Measurements from ENCODE around the gene CHTF18.

The CHTF18 gene

GRCh38 chr16:776824-777223, 11.6 kb upstream of the CHTF18 start:
- DNase-seq, result no peak

GRCh38 chr16:777826-778225, 10.6 kb upstream of the CHTF18 start:
- DNase-seq, result no peak

- DNase-seq, result no peak
These were observed 10.0 kb upstream of the CHTF18 start for GRCh38 chr16:778447-778846.

- no peak for DNase-seq
These were observed 9.4 kb upstream of the CHTF18 start for GRCh38 chr16:778909-779527.

GRCh38 chr16:779561-779960, 8.9 kb upstream of the CHTF18 start:
- no peak for DNase-seq

- DNase-seq, result no peak
These were observed 8.1 kb upstream of the CHTF18 start for GRCh38 chr16:780296-780695.

- no peak for DNase-seq
These were observed 6.9 kb upstream of the CHTF18 start for GRCh38 chr16:781346-782010.

GRCh38 chr16:782258-782657, 6.2 kb upstream of the CHTF18 start:
- no peak for DNase-seq

- no peak for DNase-seq
These were observed 5.5 kb upstream of the CHTF18 start for GRCh38 chr16:782766-783403.

- DNase-seq, result no peak
These were observed 4.8 kb upstream of the CHTF18 start for GRCh38 chr16:783404-784161.

- no peak for DNase-seq
These were observed 4.0 kb upstream of the CHTF18 start for GRCh38 chr16:784431-784830.

- peak; percentile 69 for DNase-seq
These were observed 2.6 kb upstream of the CHTF18 start for GRCh38 chr16:785563-786535.

- no peak for DNase-seq
These were observed 976 bp upstream of the CHTF18 start for GRCh38 chr16:787321-787966.

GRCh38 chr16:787978-788398, 432 bp upstream of the CHTF18 start, which contains the start of gene RPUSD1:
RPUSD1 (minus strand) TSS chr16:788381; CDS start chr16:787737, 644 bp downstream.
- no peak for DNase-seq

- no peak for DNase-seq
These were observed 901 bp downstream of the CHTF18 start for GRCh38 chr16:789191-789850.

GRCh38 chr16:790086-790485, 1.7 kb downstream of the CHTF18 start:
- DNase-seq, result no peak

- no peak for DNase-seq
These were observed 2.7 kb downstream of the CHTF18 start for GRCh38 chr16:791131-791530.

- no peak for DNase-seq
These were observed 4.0 kb downstream of the CHTF18 start for GRCh38 chr16:792221-792995.

GRCh38 chr16:793414-793813, 5.0 kb downstream of the CHTF18 start:
- DNase-seq, result no peak

- no peak for DNase-seq
These were observed 5.8 kb downstream of the CHTF18 start for GRCh38 chr16:794091-794822.

Data from activated T-cell treated with anti-CD3 and anti-CD28 coated beads for 4 hours (primary cell).